Measurements from ENCODE around the gene RNFT2. TPM values are rescaled to one million over a fixed set of nuclear protein-coding genes. Genes with fewer than 3 reads are reported as not detected.

RNFT2 gene
- total RNA-seq, 4 donors from 2014 or later = 0.68 to 1.2 (median 1.2) TPM; not detected in 1

DNA sequence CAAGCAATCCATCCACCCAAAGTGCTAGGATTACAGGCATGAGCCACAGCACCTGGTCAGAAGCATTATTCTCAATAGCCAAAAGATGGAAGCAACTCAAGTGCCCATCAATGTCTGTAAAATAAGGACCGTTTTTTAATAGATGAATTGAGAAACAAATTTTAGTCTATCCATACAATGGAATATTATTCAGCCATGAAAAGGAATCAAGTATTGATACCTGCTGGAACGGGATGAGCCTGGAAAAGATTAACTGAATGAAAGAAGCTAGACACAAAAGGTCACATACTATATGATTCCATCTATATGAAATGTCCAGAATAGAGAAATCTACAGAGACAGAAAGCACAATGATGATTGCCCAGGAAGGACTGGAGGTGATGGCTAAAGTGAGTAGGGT is 163.5 kb downstream of the RNFT2 start:
- no peak for DNase-seq (ENCODE audit: low spot score in 2 of 2)
- WGBS, 2 donors = 77 to 85% methylated on average over 2 of the region's 2 CpGs
- intact Hi-C loops (cut with DNase I; ENCODE audit: low total_unique reads) = no loop called here
- TF ChIP-seq POLR2A (IDR thresholded peaks at IDR 0.05) (no peak), CTCF (IDR thresholded peaks at IDR 0.05) (no peak)
- H3K4me3 ChIP-seq (ENCODE audit: low read depth, poor library complexity, severe bottlenecking) = no peak overlapping the region

Other genes starting within 250 kb of the RNFT2 start
- 1 to 10 TPM in 3 of 4 donors, not detected in 1; 2.1 to 2.5 (median 2.3) TPM for gene MAP1LC3B2, start 178.9 kb upstream of the RNFT2 start, total RNA-seq
- 10 to 100 TPM; 18.6 to 25.3 (median 20.3) TPM for gene SPRING1, start 246 bp upstream of the RNFT2 start, total RNA-seq
- under 1 TPM; 0.03 to 0.38 (median 0.08) TPM for gene HRK, start 143.1 kb downstream of the RNFT2 start, total RNA-seq
- 10 to 100 TPM in 3 of 4 donors, 1 to 10 TPM in 1; 8.1 to 17.0 (median 15.8) TPM for gene FBXW8, start 172.6 kb downstream of the RNFT2 start, total RNA-seq

All from lower leg skin (tissue), 4 donors.